NT2/D1 (cell line): ENCODE results near the gene CCDC92B.
A peak's percentile ranks its signal among the peaks of the same experiment; 100 is the strongest.

Source experiments
- DNase-seq: peaks from one replicate; pipeline ENCODE4 v3.0.0-alpha.2; 2011; ENCODE audit warnings: low read depth, low spot score
- H3K27me3 ChIP-seq: 2 replicates; pipeline ENCODE4 v1.6.0; 2011; ENCODE audit warnings: mild to moderate bottlenecking; ENCODE audit not compliant: insufficient read length, insufficient read depth
- H3K36me3 ChIP-seq: 2 replicates; pipeline ENCODE4 v1.6.1; 2011; ENCODE audit warnings: mild to moderate bottlenecking, low read length, mixed read lengths; ENCODE audit not compliant: insufficient read depth, insufficient read length
- H3K4me1 ChIP-seq: 2 replicates; pipeline ENCODE4 v1.5.1; 2011; ENCODE audit not compliant: insufficient read depth, insufficient read length
- H3K4me3 ChIP-seq: 2 replicates; pipeline ENCODE4 v1.5.1; 2011; ENCODE audit warnings: low read depth; ENCODE audit not compliant: insufficient read length
- H3K9ac ChIP-seq: 2 replicates; pipeline ENCODE4 v1.6.0; 2011; ENCODE audit warnings: low read depth; ENCODE audit not compliant: insufficient read length
- H3K9me3 ChIP-seq: 2 replicates; pipeline ENCODE4 v1.5.1; 2011; ENCODE audit warnings: mild to moderate bottlenecking, low read length; ENCODE audit not compliant: insufficient read depth
- SUZ12 ChIP-seq: IDR thresholded peaks from 2 replicates; pipeline ENCODE4 v1.6.1; 2011; ENCODE audit not compliant: insufficient read length, insufficient read depth; ENCODE audit errors: extremely low read depth
- YY1 ChIP-seq: IDR thresholded peaks from 2 replicates; pipeline ENCODE4 v1.6.1; 2011; ENCODE audit not compliant: insufficient read length, insufficient read depth
- ZNF274 ChIP-seq: IDR thresholded peaks from 2 replicates; pipeline ENCODE4 v1.6.1; 2011; ENCODE audit warnings: mild to moderate bottlenecking, low read depth, low read length

The CCDC92B gene

DNA sequence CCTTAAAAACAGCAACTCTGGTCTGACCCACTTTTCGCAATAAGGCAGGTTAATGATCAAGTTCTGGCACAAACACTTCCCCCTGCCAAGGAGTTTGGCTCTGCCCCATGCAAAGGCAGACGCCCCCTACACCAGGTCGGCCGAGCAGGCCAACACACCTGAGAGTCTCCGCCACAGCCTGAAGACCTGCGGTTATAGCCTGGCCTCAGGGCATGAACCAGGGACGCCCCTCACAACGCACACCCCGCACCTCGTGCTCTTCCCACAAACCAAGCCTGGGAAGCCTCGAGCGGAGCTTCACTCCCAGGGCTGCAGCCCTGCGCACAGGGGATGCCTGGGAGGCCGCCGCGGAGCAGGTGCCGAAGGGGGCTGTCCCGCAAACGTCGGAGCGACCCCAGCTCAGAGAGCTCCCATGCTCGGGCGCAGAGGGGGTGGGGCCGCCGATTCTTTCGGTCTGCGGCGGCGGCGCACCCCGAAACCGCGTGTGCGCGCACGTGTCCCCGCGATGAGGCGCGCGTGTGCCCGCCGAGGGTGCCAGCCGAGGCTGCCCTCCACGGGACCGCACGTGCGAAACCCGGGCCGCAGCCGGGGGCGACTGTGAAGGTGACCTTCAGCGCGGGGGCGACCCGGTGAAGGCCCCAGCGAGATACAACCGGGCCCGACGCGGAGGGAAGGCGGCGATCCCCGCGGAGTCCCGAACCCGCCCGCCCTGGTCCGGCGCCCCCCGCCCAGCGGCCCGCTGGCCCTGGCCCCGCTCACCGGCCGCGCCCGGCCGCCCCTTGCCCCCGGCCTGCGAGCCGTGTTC lies 38.4 kb downstream of the CCDC92B start:
- peaks cover 10% of the 10 kb centered on the region for H3K36me3 ChIP-seq
- TF ChIP-seq ZNF274 (no peak), SUZ12 (no peak), YY1 (no peak)
- peaks cover 29% of the 10 kb centered on the region for H3K4me1 ChIP-seq
- peaks cover 9% of the 10 kb centered on the region for H3K27me3 ChIP-seq
- H3K4me3 ChIP-seq, result peak overlapping the region; percentile 72
- H3K9me3 ChIP-seq, result no peaks in the 10 kb centered on the region
- no peak for DNase-seq
- H3K9ac ChIP-seq, result peak overlapping the region; percentile 89

DNA sequence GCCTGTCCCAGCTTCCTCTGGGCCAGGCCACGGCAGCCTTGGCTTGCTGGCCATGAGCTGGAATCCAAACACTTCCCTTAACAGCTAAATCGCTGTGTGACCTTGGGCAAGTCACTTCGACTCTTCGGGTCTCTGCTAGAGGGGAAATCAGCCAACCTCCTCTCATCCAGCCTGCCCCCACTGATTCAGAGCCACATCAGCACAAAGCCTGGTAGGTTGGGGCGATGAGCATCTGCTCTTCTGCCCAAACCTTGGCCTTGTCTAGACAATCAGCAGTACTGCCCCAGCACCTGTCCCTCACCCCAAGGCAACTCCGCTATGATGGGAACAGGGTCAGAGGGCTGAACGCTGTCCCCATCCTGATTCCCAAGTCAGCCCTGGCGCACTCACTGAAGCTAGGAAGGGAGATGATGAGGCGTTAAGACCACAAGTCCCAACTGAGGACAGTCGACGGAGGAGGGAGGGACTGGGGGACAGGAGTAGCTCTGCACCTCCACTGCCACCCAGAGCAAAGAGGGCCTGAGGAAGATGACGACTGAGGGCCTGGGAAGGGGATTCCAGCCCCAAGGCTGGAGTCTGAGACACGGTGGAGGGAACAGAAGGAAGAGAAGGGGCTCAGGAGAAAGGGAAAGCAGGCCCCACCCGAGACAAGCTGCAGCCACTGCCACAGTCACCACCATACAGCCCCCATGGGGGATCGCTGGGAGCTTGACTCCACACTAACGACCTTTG lies 39.2 kb downstream of the CCDC92B start:
- H3K4me1 ChIP-seq, result peaks cover 29% of the 10 kb centered on the region
- H3K27me3 ChIP-seq, result peaks cover 9% of the 10 kb centered on the region
- no peak for TF ChIP-seq ZNF274
- no peak for TF ChIP-seq SUZ12
- TF ChIP-seq YY1, result no peak
- no peak for DNase-seq
- H3K9ac ChIP-seq, result peak overlapping the region; percentile 89
- peak overlapping the region; percentile 72 for H3K4me3 ChIP-seq
- no peaks in the 10 kb centered on the region for H3K9me3 ChIP-seq
- H3K36me3 ChIP-seq, result peaks cover 10% of the 10 kb centered on the region

DNA sequence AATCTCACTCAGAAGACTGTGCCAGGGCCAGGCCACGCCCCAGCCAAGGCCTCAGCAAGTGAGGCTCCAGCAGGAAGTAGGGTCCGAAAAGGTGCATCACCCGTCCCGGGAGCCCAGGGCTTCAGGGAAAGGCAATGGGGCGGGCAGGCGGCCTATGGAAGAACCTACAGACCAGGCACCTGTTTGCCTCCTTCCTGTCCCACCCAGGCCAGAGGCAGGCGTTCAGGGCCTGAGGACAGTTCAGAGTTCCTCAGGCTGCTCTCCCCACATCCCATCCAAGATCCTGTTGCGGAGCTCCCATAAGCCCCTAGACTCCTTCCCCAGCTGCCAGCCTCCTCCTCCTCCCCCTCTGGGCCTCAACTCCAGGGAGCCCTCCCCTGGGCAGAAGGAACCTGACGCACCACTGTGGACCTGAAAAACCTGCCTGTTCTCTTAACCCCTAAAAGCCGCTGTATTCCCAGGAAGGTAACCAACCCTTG lies 40.2 kb downstream of the CCDC92B start:
- Histone ChIP-seq H3K4me3 (no peak overlapping the region), H3K4me1 (peaks cover 34% of the 10 kb centered on the region), H3K9me3 (no peaks in the 10 kb centered on the region), H3K36me3 (peaks cover 15% of the 10 kb centered on the region), H3K27me3 (peaks cover 9% of the 10 kb centered on the region), H3K9ac (peak overlapping the region; percentile 21)
- TF ChIP-seq SUZ12, result no peak
- no peak for TF ChIP-seq YY1
- no peak for TF ChIP-seq ZNF274
- no peak for DNase-seq

DNA sequence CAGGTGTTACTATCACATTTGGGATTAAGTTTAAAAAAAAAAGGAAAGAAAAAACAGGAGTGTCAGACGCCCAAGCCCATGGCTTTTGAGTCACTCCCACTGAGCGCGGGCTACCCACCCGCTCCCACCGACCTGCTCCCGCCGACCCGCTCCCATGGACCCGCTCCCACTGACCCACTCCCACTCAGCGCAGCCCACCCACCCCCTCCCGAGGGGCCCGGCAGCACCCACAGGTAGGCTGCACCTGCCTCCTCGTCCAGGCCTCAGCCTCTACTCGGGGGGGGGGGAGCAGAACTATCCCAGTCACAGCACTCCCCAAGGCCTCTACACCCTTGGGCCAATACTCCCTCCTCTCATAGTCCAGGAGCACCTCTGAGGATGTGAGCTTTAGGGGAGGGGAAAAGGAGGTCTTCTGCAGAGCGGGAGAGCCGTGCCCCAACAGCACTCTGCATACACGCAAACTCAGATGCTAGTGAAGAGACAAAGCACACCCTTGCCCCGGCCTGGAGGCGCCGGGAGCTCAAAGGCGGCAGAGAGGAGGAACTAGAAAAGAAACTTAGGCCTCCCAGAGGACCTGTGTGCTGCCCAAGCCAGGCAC lies 40.8 kb downstream of the CCDC92B start:
- Histone ChIP-seq H3K4me3 (no peak overlapping the region), H3K9me3 (no peaks in the 10 kb centered on the region), H3K4me1 (peaks cover 34% of the 10 kb centered on the region), H3K36me3 (peaks cover 21% of the 10 kb centered on the region), H3K27me3 (peaks cover 9% of the 10 kb centered on the region), H3K9ac (peak overlapping the region; percentile 21)
- TF ChIP-seq ZNF274, result no peak
- no peak for DNase-seq

DNA sequence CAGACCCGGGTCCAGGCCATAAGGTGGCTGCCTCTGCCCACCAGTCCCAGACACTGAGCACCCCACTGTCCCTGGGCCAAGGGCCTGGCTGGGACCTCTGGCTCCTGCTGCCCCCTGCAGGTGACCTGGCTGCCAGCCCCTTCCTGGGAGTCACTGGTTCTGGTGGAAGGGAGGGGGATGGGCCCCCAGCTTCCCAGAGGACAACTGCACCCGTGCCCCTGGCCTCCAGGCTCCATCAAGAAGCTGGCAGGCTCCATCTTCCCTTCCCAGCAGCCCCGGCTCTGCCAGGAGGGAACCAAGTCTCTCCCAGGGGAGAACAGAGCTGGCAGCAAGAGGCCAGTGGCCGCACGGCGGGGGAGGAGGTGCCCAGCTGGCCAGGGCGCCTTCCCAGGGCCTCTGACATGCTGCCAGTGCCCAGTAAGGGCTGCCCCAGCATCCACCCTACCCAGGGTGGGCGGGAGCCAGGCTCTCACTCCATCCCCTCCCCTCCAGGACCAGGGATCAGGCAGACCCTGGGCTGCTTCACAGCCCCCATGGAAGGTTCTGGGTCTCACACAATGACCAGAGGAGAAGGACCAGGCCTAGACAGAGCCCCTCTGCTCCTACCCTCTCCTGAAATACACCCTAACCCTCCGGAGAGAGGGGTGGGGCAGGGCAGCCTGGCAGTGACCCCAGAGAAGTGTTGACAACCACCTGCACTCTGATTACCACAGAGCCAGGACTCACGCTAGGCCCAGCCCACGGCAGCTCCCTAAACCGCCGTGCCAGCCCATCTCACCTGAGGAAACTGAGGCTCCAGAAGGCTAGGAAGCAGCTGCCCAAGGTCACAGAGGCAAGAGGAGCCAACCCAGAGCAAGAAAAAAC lies 41.5 kb downstream of the CCDC92B start:
- H3K9me3 ChIP-seq, result no peaks in the 10 kb centered on the region
- H3K4me3 ChIP-seq, result no peak overlapping the region
- peaks cover 9% of the 10 kb centered on the region for H3K27me3 ChIP-seq
- DNase-seq, result no peak
- H3K36me3 ChIP-seq, result peaks cover 28% of the 10 kb centered on the region
- peak overlapping the region; percentile 61 for H3K9ac ChIP-seq
- TF ChIP-seq ZNF274, result no peak
- TF ChIP-seq YY1, result no peak
- H3K4me1 ChIP-seq, result peaks cover 34% of the 10 kb centered on the region

DNA sequence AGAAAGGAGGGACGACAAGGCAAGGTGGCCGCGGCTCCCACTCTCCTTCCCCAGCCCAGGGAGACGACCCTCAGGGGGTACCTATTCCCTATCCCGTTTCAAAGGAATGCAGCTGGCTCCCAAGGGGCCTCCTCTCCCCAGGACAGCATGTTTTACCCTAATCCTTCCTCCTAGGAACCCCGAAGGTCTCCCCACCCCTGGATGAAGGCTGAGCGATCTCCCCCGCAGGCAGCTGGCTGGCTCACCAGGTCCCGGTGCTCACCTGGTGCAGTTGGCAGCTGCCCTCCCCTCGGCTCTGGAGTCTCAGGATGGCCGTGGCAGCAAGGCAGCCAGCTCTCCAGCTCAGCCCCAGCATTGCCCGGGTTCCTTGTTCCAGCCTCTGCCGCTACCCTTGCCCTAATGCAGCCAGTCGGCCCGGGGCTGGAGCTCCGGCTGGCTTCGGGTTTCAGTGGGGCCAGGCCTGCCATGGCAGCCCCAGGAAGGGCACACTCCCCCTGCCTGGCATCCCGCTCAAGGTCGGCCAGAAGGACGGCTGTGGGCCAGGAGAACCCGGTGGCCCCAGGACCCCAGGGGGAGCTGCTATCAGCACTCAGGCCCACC lies 42.4 kb downstream of the CCDC92B start:
- DNase-seq, result no peak
- Histone ChIP-seq H3K9me3 (no peaks in the 10 kb centered on the region), H3K27me3 (peaks cover 9% of the 10 kb centered on the region), H3K4me1 (peaks cover 32% of the 10 kb centered on the region), H3K4me3 (no peak overlapping the region), H3K9ac (peak overlapping the region; percentile 44), H3K36me3 (peaks cover 37% of the 10 kb centered on the region)
- TF ChIP-seq ZNF274, result no peak
- TF ChIP-seq YY1, result no peak
